HG03457 (cell line): ENCODE results near the gene NOTCH3.

Experiments
- ATAC-seq: cut with Tn5 transposase; IDR thresholded peaks from one replicate; pipeline ENCODE4 v1.9.1; 2021; ENCODE audit warnings: moderate number of reproducible peaks; ENCODE audit not compliant: unreplicated experiment

The NOTCH3 gene

GRCh38 chr19:15200553-15201364 is at the start of gene NOTCH3:
Gene NOTCH3, minus strand, starts transcription at chr19:15200995. Its CDS starts 90 bp downstream, at chr19:15200905.
- no peak for ATAC-seq

- ATAC-seq = no peak
These were observed 49.8 kb upstream of the NOTCH3 start for GRCh38 chr19:15250640-15250993.

- no peak for ATAC-seq
These were observed 49.3 kb upstream of the NOTCH3 start for GRCh38 chr19:15249972-15250639.

- ATAC-seq = no peak
These were observed 48.7 kb upstream of the NOTCH3 start for GRCh38 chr19:15249528-15249874.

- no peak for ATAC-seq
These were observed 48.1 kb upstream of the NOTCH3 start for GRCh38 chr19:15248648-15249527.

- no peak for ATAC-seq
These were observed 47.3 kb upstream of the NOTCH3 start for GRCh38 chr19:15248106-15248505.

- no peak for ATAC-seq
These were observed 46.6 kb upstream of the NOTCH3 start for GRCh38 chr19:15247107-15248014.

- ATAC-seq = no peak
These were observed 45.3 kb upstream of the NOTCH3 start for GRCh38 chr19:15246198-15246481.

- no peak for ATAC-seq
These were observed 44.8 kb upstream of the NOTCH3 start for GRCh38 chr19:15245370-15246197.

GRCh38 chr19:15244808-15245207 is 44.0 kb upstream of the NOTCH3 start:
- ATAC-seq = no peak

- ATAC-seq = no peak
These were observed 43.5 kb upstream of the NOTCH3 start for GRCh38 chr19:15244106-15244803.

- no peak for ATAC-seq
These were observed 42.6 kb upstream of the NOTCH3 start for GRCh38 chr19:15243236-15243957.

- no peak for ATAC-seq
These were observed 40.6 kb upstream of the NOTCH3 start for GRCh38 chr19:15241259-15241910.

GRCh38 chr19:15240515-15240914 is 39.7 kb upstream of the NOTCH3 start:
- ATAC-seq = no peak

GRCh38 chr19:15239337-15239949 is 38.6 kb upstream of the NOTCH3 start:
- ATAC-seq = no peak

- ATAC-seq = no peak
These were observed 37.9 kb upstream of the NOTCH3 start for GRCh38 chr19:15238639-15239155.
